ENCODE data around the gene NXPH2. TPM values are rescaled to one million over a fixed set of nuclear protein-coding genes. Genes with fewer than 3 reads are reported as not detected.

NXPH2 gene
- total and polyA plus RNA-seq, 2 of the 13 experiments (the other 11 are each of a cell fraction or from before 2014, with no cell fraction given) = not detected

DNA sequence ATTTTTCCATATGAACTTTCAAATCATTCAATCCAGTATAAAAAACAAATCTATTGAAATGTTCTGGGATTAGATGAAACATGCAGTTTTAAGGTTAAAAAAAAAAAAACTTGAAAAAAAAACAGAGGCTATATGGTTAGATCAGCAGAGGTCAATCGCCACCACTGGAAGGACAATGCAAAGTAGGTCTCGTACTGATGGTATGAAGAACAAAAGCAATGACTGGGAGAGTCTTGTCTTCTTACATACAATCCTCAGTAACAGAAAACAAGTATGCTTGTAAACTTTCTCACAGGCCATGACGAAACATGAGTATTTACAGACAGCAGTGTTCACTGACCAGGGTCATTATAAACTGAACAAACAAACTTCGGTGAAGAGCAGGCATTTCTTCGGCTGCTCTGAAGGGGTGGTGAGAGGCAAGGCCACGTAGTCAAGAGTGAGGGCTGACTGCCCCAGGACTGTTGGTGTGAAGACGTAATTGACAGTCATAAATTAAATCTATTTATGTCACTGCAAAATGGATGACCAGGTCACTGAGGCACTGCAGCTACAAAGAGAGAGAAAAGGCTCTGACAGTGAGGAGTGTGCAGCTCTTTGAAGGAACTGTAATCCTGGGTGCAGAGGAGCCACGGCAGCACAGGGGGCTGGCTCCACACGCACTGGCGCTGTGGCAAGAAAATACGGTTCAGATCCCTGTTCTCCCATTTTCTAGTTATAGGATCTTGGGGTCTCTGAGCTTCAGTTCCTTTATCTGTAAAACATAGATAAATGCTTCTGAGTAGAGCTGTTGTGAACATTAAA is 60.0 kb downstream of the NXPH2 start (continued):
- TF ChIP-seq, protein P1, sequence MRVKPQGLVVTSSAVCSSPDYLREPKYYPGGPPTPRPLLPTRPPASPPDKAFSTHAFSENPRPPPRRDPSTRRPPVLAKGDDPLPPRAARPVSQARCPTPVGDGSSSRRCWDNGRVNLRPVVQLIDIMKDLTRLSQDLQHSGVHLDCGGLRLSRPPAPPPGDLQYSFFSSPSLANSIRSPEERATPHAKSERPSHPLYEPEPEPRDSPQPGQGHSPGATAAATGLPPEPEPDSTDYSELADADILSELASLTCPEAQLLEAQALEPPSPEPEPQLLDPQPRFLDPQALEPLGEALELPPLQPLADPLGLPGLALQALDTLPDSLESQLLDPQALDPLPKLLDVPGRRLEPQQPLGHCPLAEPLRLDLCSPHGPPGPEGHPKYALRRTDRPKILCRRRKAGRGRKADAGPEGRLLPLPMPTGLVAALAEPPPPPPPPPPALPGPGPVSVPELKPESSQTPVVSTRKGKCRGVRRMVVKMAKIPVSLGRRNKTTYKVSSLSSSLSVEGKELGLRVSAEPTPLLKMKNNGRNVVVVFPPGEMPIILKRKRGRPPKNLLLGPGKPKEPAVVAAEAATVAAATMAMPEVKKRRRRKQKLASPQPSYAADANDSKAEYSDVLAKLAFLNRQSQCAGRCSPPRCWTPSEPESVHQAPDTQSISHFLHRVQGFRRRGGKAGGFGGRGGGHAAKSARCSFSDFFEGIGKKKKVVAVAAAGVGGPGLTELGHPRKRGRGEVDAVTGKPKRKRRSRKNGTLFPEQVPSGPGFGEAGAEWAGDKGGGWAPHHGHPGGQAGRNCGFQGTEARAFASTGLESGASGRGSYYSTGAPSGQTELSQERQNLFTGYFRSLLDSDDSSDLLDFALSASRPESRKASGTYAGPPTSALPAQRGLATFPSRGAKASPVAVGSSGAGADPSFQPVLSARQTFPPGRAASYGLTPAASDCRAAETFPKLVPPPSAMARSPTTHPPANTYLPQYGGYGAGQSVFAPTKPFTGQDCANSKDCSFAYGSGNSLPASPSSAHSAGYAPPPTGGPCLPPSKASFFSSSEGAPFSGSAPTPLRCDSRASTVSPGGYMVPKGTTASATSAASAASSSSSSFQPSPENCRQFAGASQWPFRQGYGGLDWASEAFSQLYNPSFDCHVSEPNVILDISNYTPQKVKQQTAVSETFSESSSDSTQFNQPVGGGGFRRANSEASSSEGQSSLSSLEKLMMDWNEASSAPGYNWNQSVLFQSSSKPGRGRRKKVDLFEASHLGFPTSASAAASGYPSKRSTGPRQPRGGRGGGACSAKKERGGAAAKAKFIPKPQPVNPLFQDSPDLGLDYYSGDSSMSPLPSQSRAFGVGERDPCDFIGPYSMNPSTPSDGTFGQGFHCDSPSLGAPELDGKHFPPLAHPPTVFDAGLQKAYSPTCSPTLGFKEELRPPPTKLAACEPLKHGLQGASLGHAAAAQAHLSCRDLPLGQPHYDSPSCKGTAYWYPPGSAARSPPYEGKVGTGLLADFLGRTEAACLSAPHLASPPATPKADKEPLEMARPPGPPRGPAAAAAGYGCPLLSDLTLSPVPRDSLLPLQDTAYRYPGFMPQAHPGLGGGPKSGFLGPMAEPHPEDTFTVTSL (CRISPR knock-in tag; IDR thresholded peaks at IDR 0.05; ENCODE audit: borderline replicate concordance) = peak; percentile 39; the same call in 1 of the 2 replicates
- TF ChIP-seq CEBPZ (IDR thresholded peaks at IDR 0.05; ENCODE audit: low read length) = no peak
- no peak for TF ChIP-seq ZNF552 (CRISPR knock-in tag; IDR thresholded peaks at IDR 0.05; ENCODE audit: borderline replicate concordance)
- no peak for TF ChIP-seq JUND (CRISPR knock-in tag; IDR thresholded peaks at IDR 0.05)
- TF ChIP-seq PHF5A (CRISPR knock-in tag; IDR thresholded peaks at IDR 0.05; ENCODE audit: low read depth, unreplicated experiment) = no peak
- no peak for TF ChIP-seq CENPT (CRISPR knock-in tag; IDR thresholded peaks at IDR 0.05; ENCODE audit: low read depth)
- TF ChIP-seq, protein P2, sequence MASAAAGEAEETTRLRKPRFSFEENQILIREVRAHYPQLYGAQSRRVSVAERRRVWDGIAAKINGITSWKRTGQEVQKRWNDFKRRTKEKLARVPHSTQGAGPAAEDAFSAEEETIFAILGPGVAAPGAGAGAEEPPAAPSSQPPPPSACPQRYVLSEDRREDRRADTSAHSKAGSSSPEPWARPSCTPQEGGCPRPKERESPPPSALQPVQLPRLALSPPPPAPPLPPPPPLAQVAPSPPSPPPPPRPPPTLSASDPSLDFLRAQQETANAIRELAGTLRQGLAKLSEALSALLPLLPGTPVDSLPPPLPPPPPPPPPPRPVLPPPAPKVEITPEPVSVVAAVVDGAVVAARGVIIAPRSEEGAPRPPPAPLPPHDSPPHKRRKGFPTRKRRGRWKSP (CRISPR knock-in tag; IDR thresholded peaks at IDR 0.05) = 0 out of 2 replicates have a peak, but pooled peaks have one; percentile 54
- no peak for TF ChIP-seq ZNF292 (CRISPR knock-in tag; IDR thresholded peaks at IDR 0.05; ENCODE audit: borderline replicate concordance, low read depth)
- no peak for TF ChIP-seq KDM6A (CRISPR knock-in tag; IDR thresholded peaks at IDR 0.05; ENCODE audit: low read depth)
- no peak for TF ChIP-seq HDAC2 (CRISPR knock-in tag; IDR thresholded peaks at IDR 0.05)
- no peak for TF ChIP-seq ZNF441 (CRISPR knock-in tag; IDR thresholded peaks at IDR 0.05; ENCODE audit: borderline replicate concordance)
- TF ChIP-seq, protein P3, sequence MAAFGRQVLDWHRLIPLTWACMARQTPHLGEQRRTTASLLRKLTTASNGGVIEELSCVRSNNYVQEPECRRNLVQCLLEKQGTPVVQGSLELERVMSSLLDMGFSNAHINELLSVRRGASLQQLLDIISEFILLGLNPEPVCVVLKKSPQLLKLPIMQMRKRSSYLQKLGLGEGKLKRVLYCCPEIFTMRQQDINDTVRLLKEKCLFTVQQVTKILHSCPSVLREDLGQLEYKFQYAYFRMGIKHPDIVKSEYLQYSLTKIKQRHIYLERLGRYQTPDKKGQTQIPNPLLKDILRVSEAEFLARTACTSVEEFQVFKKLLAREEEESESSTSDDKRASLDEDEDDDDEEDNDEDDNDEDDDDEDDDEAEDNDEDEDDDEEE (CRISPR knock-in tag; IDR thresholded peaks at IDR 0.05) = no peak
- no peak for TF ChIP-seq ZNF329 (CRISPR knock-in tag; IDR thresholded peaks at IDR 0.05; ENCODE audit: low read depth)
- TF ChIP-seq ZNF44 (CRISPR knock-in tag; IDR thresholded peaks at IDR 0.05) = no peak
- TF ChIP-seq, protein P4, sequence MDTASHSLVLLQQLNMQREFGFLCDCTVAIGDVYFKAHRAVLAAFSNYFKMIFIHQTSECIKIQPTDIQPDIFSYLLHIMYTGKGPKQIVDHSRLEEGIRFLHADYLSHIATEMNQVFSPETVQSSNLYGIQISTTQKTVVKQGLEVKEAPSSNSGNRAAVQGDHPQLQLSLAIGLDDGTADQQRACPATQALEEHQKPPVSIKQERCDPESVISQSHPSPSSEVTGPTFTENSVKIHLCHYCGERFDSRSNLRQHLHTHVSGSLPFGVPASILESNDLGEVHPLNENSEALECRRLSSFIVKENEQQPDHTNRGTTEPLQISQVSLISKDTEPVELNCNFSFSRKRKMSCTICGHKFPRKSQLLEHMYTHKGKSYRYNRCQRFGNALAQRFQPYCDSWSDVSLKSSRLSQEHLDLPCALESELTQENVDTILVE (CRISPR knock-in tag; IDR thresholded peaks at IDR 0.05) = peak; percentile 36; the same call in 1 of the 2 replicates
- no peak for TF ChIP-seq SMC3 (IDR thresholded peaks at IDR 0.05; ENCODE audit: low read length)
- TF ChIP-seq TP53 (CRISPR knock-in tag; conservative IDR thresholded peaks at IDR 0.05) = no peak

Measured in HepG2 (cell line).